SK-N-SH treated with all-trans-retinoic acid at 6 μM for 48 hours (cell line): ENCODE data around the gene AGMO.

Experiments
- ATAC-seq: fragments of 200-7000 bp; cut with Tn5 transposase; 3 replicates; pipeline ENCODE4 v1.9.1; 2020; ENCODE audit warnings: mild to moderate bottlenecking, moderate library complexity
- ARNTL ChIP-seq: fragments of 450-650 bp; formaldehyde crosslinking; IDR thresholded peaks from 2 replicates; pipeline ENCODE4 v1.5.0; 2020; ENCODE audit warnings: low read depth, mild to moderate bottlenecking, moderate library complexity, borderline replicate concordance
- CREB5 ChIP-seq: fragments of 250-450 bp; sonication (Bioruptor Pico); IDR thresholded peaks from 2 replicates; pipeline ENCODE4 v1.5.1; 2020; ENCODE audit warnings: low read depth, mild to moderate bottlenecking, moderate library complexity
- CSDC2 ChIP-seq: fragments of 250-450 bp; sonication (Bioruptor Pico); IDR thresholded peaks from 2 replicates; pipeline ENCODE4 v1.5.0; 2020; ENCODE audit warnings: mild to moderate bottlenecking, moderate library complexity
- CSRNP3 ChIP-seq: fragments of 250-450 bp; sonication (Bioruptor Pico); IDR thresholded peaks from 2 replicates; pipeline ENCODE4 v1.5.1; 2021; ENCODE audit warnings: mild to moderate bottlenecking, moderate library complexity
- ESRRG ChIP-seq: fragments of 250-450 bp; sonication (Bioruptor Pico); IDR thresholded peaks from 2 replicates; pipeline ENCODE4 v1.6.1; 2021; ENCODE audit warnings: mild to moderate bottlenecking
- GLIS3 ChIP-seq: fragments of 250-450 bp; sonication (Bioruptor Pico); IDR thresholded peaks from 2 replicates; pipeline ENCODE4 v1.5.0; 2020; ENCODE audit warnings: mild to moderate bottlenecking, moderate library complexity
- ISL1 ChIP-seq: fragments of 250-450 bp; sonication (Bioruptor Pico); IDR thresholded peaks from 2 replicates; pipeline ENCODE4 v2.1.2; 2022; ENCODE audit warnings: mild to moderate bottlenecking, moderate library complexity
- OSR1 ChIP-seq: fragments of 250-450 bp; sonication (Bioruptor Pico); IDR thresholded peaks from 2 replicates; pipeline ENCODE4 v1.8.0; 2022; ENCODE audit warnings: moderate library complexity, mild to moderate bottlenecking, inconsistent platforms
- PATZ1 ChIP-seq: fragments of 250-450 bp; sonication (Bioruptor Pico); IDR thresholded peaks from 2 replicates; pipeline ENCODE4 v1.8.0; 2020; ENCODE audit warnings: mild to moderate bottlenecking, moderate library complexity, borderline replicate concordance
- PPARA ChIP-seq: fragments of 250-450 bp; sonication (Bioruptor Pico); IDR thresholded peaks from 2 replicates; pipeline ENCODE4 v1.5.0; 2020; ENCODE audit warnings: mild to moderate bottlenecking, borderline replicate concordance
- RARB ChIP-seq: fragments of 250-450 bp; sonication (Bioruptor Pico); IDR thresholded peaks from 2 replicates; pipeline ENCODE4 v1.8.0; 2021; ENCODE audit warnings: mild to moderate bottlenecking, moderate library complexity
- SNAI2 ChIP-seq: fragments of 250-450 bp; sonication (Bioruptor Pico); IDR thresholded peaks from 2 replicates; pipeline ENCODE4 v1.5.0; 2020; ENCODE audit warnings: mild to moderate bottlenecking, moderate library complexity
- TCF4 ChIP-seq: fragments of 250-450 bp; sonication (Bioruptor Pico); IDR thresholded peaks from 2 replicates; pipeline ENCODE4 v1.8.0; 2021; ENCODE audit warnings: mild to moderate bottlenecking, moderate library complexity, borderline replicate concordance
- TOX ChIP-seq: fragments of 250-450 bp; sonication (Bioruptor Pico); IDR thresholded peaks from 2 replicates; pipeline ENCODE4 v1.8.0; 2021; ENCODE audit warnings: mild to moderate bottlenecking, moderate library complexity, borderline replicate concordance
- TSHZ2 ChIP-seq: fragments of 250-450 bp; sonication (Bioruptor Pico); IDR thresholded peaks from 2 replicates; pipeline ENCODE4 v1.5.0; 2020; ENCODE audit warnings: mild to moderate bottlenecking, moderate library complexity
- ZC3H10 ChIP-seq: fragments of 250-450 bp; sonication (Bioruptor Pico); IDR thresholded peaks from 2 replicates; pipeline ENCODE4 v1.5.1; 2021; ENCODE audit warnings: mild to moderate bottlenecking, moderate library complexity
- ZFP3 ChIP-seq: fragments of 250-450 bp; sonication (Bioruptor Pico); IDR thresholded peaks from 2 replicates; pipeline ENCODE4 v1.5.0; 2020; ENCODE audit warnings: mild to moderate bottlenecking, moderate library complexity
- ZFP30 ChIP-seq: fragments of 450-650 bp; formaldehyde crosslinking; IDR thresholded peaks from 2 replicates; pipeline ENCODE4 v1.5.0; 2022; ENCODE audit warnings: mild to moderate bottlenecking, moderate library complexity
- ZNF565 ChIP-seq: fragments of 450-650 bp; formaldehyde crosslinking; conservative IDR thresholded peaks from 2 replicates; pipeline ENCODE4 v1.5.0; 2020; ENCODE audit warnings: low read depth, mild to moderate bottlenecking, moderate library complexity
- ZNF70 ChIP-seq: fragments of 450-650 bp; formaldehyde crosslinking; IDR thresholded peaks from 2 replicates; pipeline ENCODE4 v1.5.0; 2020; ENCODE audit warnings: mild to moderate bottlenecking, moderate library complexity

AGMO gene

GRCh38 chr7:15257689-15258088 lies 304.1 kb downstream of the AGMO start:
- no peak for ATAC-seq
- TF ChIP-seq ZFP30 (CRISPR knock-in tag), result no peak
- TF ChIP-seq ZFP3 (CRISPR knock-in tag), result no peak
- no peak for TF ChIP-seq ISL1 (CRISPR knock-in tag)
- no peak for TF ChIP-seq TSHZ2 (CRISPR knock-in tag)
- TF ChIP-seq GLIS3 (CRISPR knock-in tag), result no peak
- TF ChIP-seq RARB (CRISPR knock-in tag), result no peak
- TF ChIP-seq TOX (CRISPR knock-in tag), result no peak
- no peak for TF ChIP-seq ARNTL (CRISPR knock-in tag)

- no peak; the same call in 2 of the 3 replicates for ATAC-seq
- no peak for TF ChIP-seq TOX (CRISPR knock-in tag)
Measured at GRCh38 chr7:15252181-15252580, 309.6 kb downstream of the AGMO start.

GRCh38 chr7:15248514-15248913 lies 313.3 kb downstream of the AGMO start:
- no peak for TF ChIP-seq ISL1 (CRISPR knock-in tag)
- TF ChIP-seq OSR1 (CRISPR knock-in tag), result no peak
- no peak for TF ChIP-seq CSDC2 (CRISPR knock-in tag)
- no peak for TF ChIP-seq TSHZ2 (CRISPR knock-in tag)
- ATAC-seq, result no peak

GRCh38 chr7:15245831-15246230 lies 316.0 kb downstream of the AGMO start:
- no peak for TF ChIP-seq ZNF70
- TF ChIP-seq CREB5 (CRISPR knock-in tag), result no peak
- no peak for TF ChIP-seq PPARA (CRISPR knock-in tag)
- no peak for TF ChIP-seq TCF4 (CRISPR knock-in tag)
- TF ChIP-seq ZFP30 (CRISPR knock-in tag), result no peak
- TF ChIP-seq RARB (CRISPR knock-in tag), result no peak
- TF ChIP-seq ZNF565 (CRISPR knock-in tag), result no peak
- no peak for TF ChIP-seq ESRRG
- TF ChIP-seq TOX (CRISPR knock-in tag), result no peak
- no peak for TF ChIP-seq CSDC2 (CRISPR knock-in tag)
- TF ChIP-seq CSRNP3 (CRISPR knock-in tag), result no peak
- no peak for TF ChIP-seq ISL1 (CRISPR knock-in tag)
- TF ChIP-seq ARNTL (CRISPR knock-in tag), result no peak
- no peak for TF ChIP-seq TSHZ2 (CRISPR knock-in tag)
- no peak for TF ChIP-seq ZFP3 (CRISPR knock-in tag)
- TF ChIP-seq ZC3H10 (CRISPR knock-in tag), result no peak
- no peak for TF ChIP-seq SNAI2 (CRISPR knock-in tag)
- TF ChIP-seq PATZ1, result no peak
- TF ChIP-seq, all 23 proteins: peak for 0
- ATAC-seq, result no peak
